Astrocyte (in vitro differentiated cells and primary cell): Measurements from ENCODE around the gene HRAS. TPM values are rescaled to one million over a fixed set of nuclear protein-coding genes. Genes with fewer than 3 reads are reported as not detected.
A peak's percentile ranks its signal among the peaks of the same experiment; 100 is the strongest.

Experiments
- DNase-seq: peaks from one replicate; pipeline ENCODE4 v3.0.0-alpha.2; 2010; ENCODE audit warnings: low read depth
- FAIRE-seq: peaks from 2 replicates; lab custom pipeline; 2011; peaks lifted over from hg19 to GRCh38; lab: Jason Lieb, UNC
- H2AFZ ChIP-seq: 2 replicates; pipeline ENCODE4 v1.6.0; 2012; ENCODE audit warnings: low read depth, low read length, inconsistent platforms
- H3K27ac ChIP-seq: 2 replicates; pipeline ENCODE4 v1.5.1; 2011; ENCODE audit warnings: low read depth, low read length, inconsistent platforms
- H3K27me3 ChIP-seq: 2 replicates; pipeline ENCODE4 v1.6.0; 2011; ENCODE audit warnings: low read length, inconsistent platforms; ENCODE audit not compliant: insufficient read depth
- H3K36me3 ChIP-seq: 2 replicates; pipeline ENCODE4 v1.5.1; 2011; ENCODE audit warnings: low read length, inconsistent platforms; ENCODE audit not compliant: insufficient read depth
- H3K4me1 ChIP-seq: 2 replicates; pipeline ENCODE4 v1.5.1; 2011; ENCODE audit warnings: low read length, inconsistent platforms; ENCODE audit not compliant: insufficient read depth
- H3K4me2 ChIP-seq: 2 replicates; pipeline ENCODE4 v1.6.0; 2012; ENCODE audit warnings: low read length, inconsistent platforms
- H3K4me3 ChIP-seq: 2 replicates; pipeline ENCODE4 v1.5.1; 2011; ENCODE audit warnings: low read depth, mild to moderate bottlenecking, low read length, inconsistent platforms; ENCODE audit not compliant: insufficient read depth
- H3K79me2 ChIP-seq: 2 replicates; pipeline ENCODE4 v1.6.0; 2012; ENCODE audit warnings: mild to moderate bottlenecking, low read length, inconsistent platforms; ENCODE audit not compliant: insufficient read depth
- H3K9ac ChIP-seq: 2 replicates; pipeline ENCODE4 v1.6.0; 2012; ENCODE audit warnings: mild to moderate bottlenecking, low read length, inconsistent platforms
- H3K9me3 ChIP-seq: 2 replicates; pipeline ENCODE4 v1.5.1; 2012; ENCODE audit warnings: low read depth, mild to moderate bottlenecking, low read length, inconsistent platforms; ENCODE audit not compliant: insufficient read depth
- H4K20me1 ChIP-seq: 2 replicates; pipeline ENCODE4 v1.6.0; 2012; ENCODE audit warnings: low read length, inconsistent platforms; ENCODE audit not compliant: insufficient read depth
- H3K27ac Mint-ChIP-seq: one replicate; pipeline ENCODE4 v1.8.0; 2021; ENCODE audit warnings: mild to moderate bottlenecking, mixed read lengths; ENCODE audit not compliant: unreplicated experiment
- H3K27me3 Mint-ChIP-seq: one replicate; pipeline ENCODE4 v1.8.0; 2021; ENCODE audit warnings: low read depth, mixed read lengths; ENCODE audit not compliant: unreplicated experiment
- H3K36me3 Mint-ChIP-seq: one replicate; pipeline ENCODE4 v1.8.0; 2021; ENCODE audit warnings: low read depth, mixed read lengths; ENCODE audit not compliant: unreplicated experiment
- H3K4me1 Mint-ChIP-seq: one replicate; pipeline ENCODE4 v1.8.0; 2021; ENCODE audit warnings: low read depth, mixed read lengths; ENCODE audit not compliant: unreplicated experiment
- H3K4me3 Mint-ChIP-seq: one replicate; pipeline ENCODE4 v1.8.0; 2021; ENCODE audit warnings: mild to moderate bottlenecking, moderate library complexity, mixed read lengths; ENCODE audit not compliant: unreplicated experiment
- H3K9me3 Mint-ChIP-seq: one replicate; pipeline ENCODE4 v1.8.0; 2021; ENCODE audit warnings: mild to moderate bottlenecking, mixed read lengths; ENCODE audit not compliant: unreplicated experiment
- EZH2 ChIP-seq: IDR thresholded peaks from 2 replicates; pipeline ENCODE4 v1.6.1; 2012; ENCODE audit warnings: mild to moderate bottlenecking, low read length, inconsistent platforms; ENCODE audit not compliant: insufficient read depth
- total RNA-seq: library from RNA; stranded (reverse); gene quantifications from 2 replicates; pipeline ENCODE4 v1.2.1, GENCODE V29; 2021
- TF ChIP-seq, protein P1 (sequence below): IDR thresholded peaks from 2 replicates; pipeline ENCODE4 v1.5.1; 2011; ENCODE audit warnings: low read depth, mild to moderate bottlenecking, inconsistent platforms, low read length, moderate library complexity; ENCODE audit not compliant: insufficient read depth

The HRAS gene
- total RNA-seq, 1 donor from 2014 or later = 84.2 TPM

DNA sequence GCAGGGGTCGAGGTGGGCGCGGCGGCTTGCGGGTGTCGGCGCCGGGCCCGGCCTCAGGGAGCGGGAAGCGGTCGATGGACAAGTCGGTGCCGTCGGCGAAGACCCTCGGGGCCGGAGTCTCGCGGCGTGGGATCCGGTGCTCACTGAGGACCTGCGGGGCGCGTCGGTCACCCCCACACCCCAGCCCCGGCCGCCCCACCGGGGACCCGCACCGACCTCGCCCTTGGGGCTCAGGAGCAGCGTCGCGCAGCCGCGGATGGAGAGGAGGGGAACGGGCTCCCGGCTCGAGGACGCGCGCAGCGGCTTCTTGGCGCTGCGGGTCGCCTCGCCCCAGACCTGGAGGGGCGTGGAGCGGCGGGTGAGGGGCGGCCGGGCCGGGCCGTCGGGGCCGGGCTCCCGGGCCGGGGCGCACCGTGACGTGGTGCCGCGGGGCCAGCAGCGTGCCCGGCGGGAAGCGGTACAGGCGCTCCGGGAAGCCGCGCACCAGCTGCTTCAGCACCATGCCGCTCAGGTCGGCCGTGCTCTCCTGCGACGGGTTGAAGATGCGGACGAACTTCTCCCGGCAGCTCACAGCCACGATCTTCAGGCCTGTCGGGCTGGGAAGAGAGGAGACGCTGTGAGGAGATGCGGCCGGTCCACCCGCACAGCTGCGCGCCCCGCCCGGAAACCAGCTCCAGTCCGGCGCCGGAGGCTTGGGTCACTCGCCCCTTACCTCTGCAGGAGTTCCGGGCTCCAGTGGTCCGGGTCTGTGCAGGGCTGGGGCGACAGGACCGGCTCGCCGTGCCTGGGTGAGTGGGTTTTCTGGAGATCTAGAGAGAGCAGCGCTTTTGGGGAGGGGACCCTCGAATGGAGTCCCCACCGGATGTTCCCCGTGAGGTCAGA is 20.6 kb upstream of the HRAS start:
- Histone ChIP-seq H3K36me3 (no peaks in the 10 kb centered on the region), H4K20me1 (no peaks in the 10 kb centered on the region), H2AFZ (no peak overlapping the region), H3K9ac (no peak overlapping the region), H3K9me3 (no peaks in the 10 kb centered on the region), H3K4me2 (no peak overlapping the region), H3K27ac (no peak overlapping the region), H3K79me2 (no peaks in the 10 kb centered on the region), H3K4me1 (peaks cover 4% of the 10 kb centered on the region), H3K4me3 (no peak overlapping the region), H3K27me3 (peaks cover 23% of the 10 kb centered on the region)
- H3K36me3 Mint-ChIP-seq = peaks cover 1% of the 10 kb centered on the region
- DNase-seq (no peak), FAIRE-seq (no peak)
- H3K27ac Mint-ChIP-seq = no peak overlapping the region
- peaks cover 2% of the 10 kb centered on the region for H3K9me3 Mint-ChIP-seq
- peaks cover 9% of the 10 kb centered on the region for H3K27me3 Mint-ChIP-seq
- H3K4me3 Mint-ChIP-seq = no peak overlapping the region
- peaks cover 4% of the 10 kb centered on the region for H3K4me1 Mint-ChIP-seq
- TF ChIP-seq EZH2 = peak; percentile 92
- TF ChIP-seq, protein P1, sequence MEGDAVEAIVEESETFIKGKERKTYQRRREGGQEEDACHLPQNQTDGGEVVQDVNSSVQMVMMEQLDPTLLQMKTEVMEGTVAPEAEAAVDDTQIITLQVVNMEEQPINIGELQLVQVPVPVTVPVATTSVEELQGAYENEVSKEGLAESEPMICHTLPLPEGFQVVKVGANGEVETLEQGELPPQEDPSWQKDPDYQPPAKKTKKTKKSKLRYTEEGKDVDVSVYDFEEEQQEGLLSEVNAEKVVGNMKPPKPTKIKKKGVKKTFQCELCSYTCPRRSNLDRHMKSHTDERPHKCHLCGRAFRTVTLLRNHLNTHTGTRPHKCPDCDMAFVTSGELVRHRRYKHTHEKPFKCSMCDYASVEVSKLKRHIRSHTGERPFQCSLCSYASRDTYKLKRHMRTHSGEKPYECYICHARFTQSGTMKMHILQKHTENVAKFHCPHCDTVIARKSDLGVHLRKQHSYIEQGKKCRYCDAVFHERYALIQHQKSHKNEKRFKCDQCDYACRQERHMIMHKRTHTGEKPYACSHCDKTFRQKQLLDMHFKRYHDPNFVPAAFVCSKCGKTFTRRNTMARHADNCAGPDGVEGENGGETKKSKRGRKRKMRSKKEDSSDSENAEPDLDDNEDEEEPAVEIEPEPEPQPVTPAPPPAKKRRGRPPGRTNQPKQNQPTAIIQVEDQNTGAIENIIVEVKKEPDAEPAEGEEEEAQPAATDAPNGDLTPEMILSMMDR = no peak

DNA sequence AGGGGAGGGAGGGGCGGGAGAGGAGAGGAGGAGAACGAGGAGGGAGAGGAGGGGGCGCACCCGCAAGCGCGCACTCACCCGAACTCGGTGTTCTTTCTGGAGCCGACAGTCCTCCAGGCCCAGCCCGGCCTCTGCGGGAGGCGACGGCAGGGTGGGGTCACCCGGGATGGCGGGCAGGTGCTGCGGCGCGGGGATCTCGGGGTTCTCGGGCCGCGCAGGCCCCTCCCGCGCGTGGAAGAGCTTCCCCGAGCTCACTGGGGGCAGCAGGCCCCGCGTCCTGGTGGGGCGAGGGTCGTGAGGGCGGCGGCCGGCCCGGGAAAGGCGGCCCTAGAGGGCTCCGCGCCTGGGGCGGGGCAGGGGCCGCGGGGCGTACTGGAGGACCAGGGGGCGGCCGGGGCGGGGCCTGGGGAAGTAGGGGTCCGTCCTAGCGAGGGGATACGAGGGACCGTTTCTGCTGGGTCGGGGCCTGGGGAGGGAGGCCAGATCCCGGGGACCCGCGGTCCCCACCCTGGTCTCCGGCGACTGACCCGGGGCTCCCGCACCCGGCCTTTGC is 19.9 kb upstream of the HRAS start:
- no peak for DNase-seq
- no peaks in the 10 kb centered on the region for H3K9me3 ChIP-seq
- no peaks in the 10 kb centered on the region for H3K79me2 ChIP-seq
- no peaks in the 10 kb centered on the region for H3K36me3 ChIP-seq
- no peak overlapping the region for H2AFZ ChIP-seq
- no peak overlapping the region for H3K4me3 Mint-ChIP-seq
- no peak overlapping the region for H3K27ac ChIP-seq
- TF ChIP-seq, protein P1 = no peak
- TF ChIP-seq EZH2 = peak; percentile 57
- peaks cover 2% of the 10 kb centered on the region for H3K9me3 Mint-ChIP-seq
- H3K4me2 ChIP-seq = no peak overlapping the region
- no peak overlapping the region for H3K9ac ChIP-seq
- FAIRE-seq = no peak
- H4K20me1 ChIP-seq = no peaks in the 10 kb centered on the region
- H3K27me3 ChIP-seq = peaks cover 23% of the 10 kb centered on the region
- H3K36me3 Mint-ChIP-seq = peaks cover 1% of the 10 kb centered on the region
- H3K27me3 Mint-ChIP-seq = peaks cover 9% of the 10 kb centered on the region
- peaks cover 3% of the 10 kb centered on the region for H3K4me1 ChIP-seq
- H3K27ac Mint-ChIP-seq = no peak overlapping the region
- peaks cover 5% of the 10 kb centered on the region for H3K4me1 Mint-ChIP-seq
- H3K4me3 ChIP-seq = no peak overlapping the region
